Midbrain (tissue), 1 donor: ENCODE data around the gene USP36.

Experiments used
- DNase-seq: peaks from one replicate; lab custom pipeline; 2025; lab: John Stamatoyannopoulos, UW

The USP36 gene

GRCh38 chr17:78812855-78813254 is 27.8 kb downstream of the USP36 start:
- no peak for DNase-seq

- no peak for DNase-seq
Observed at GRCh38 chr17:78808163-78808562, 32.5 kb downstream of the USP36 start.

GRCh38 chr17:78806451-78806850 is 34.2 kb downstream of the USP36 start:
- no peak for DNase-seq

- DNase-seq, result no peak
Observed at GRCh38 chr17:78805301-78805700, 35.3 kb downstream of the USP36 start.

- DNase-seq, result no peak
Observed at GRCh38 chr17:78804777-78805176, 35.8 kb downstream of the USP36 start.

GRCh38 chr17:78803186-78803845 is 37.3 kb downstream of the USP36 start:
- no peak for DNase-seq

- no peak for DNase-seq
Observed at GRCh38 chr17:78802459-78802858, 38.2 kb downstream of the USP36 start.

- DNase-seq, result no peak
Observed at GRCh38 chr17:78802008-78802407, 38.6 kb downstream of the USP36 start.

- DNase-seq, result no peak
Observed at GRCh38 chr17:78800132-78800931, 40.3 kb downstream of the USP36 start.

- DNase-seq, result peak; percentile 66
Observed at GRCh38 chr17:78798695-78799559, 41.7 kb downstream of the USP36 start.

GRCh38 chr17:78797691-78798585 is 42.7 kb downstream of the USP36 start:
- no peak for DNase-seq

GRCh38 chr17:78797213-78797612 is 43.4 kb downstream of the USP36 start:
- no peak for DNase-seq

- no peak for DNase-seq
Observed at GRCh38 chr17:78796517-78796900, 44.1 kb downstream of the USP36 start.

GRCh38 chr17:78795861-78796516 is 44.6 kb downstream of the USP36 start:
- no peak for DNase-seq

- no peak for DNase-seq
Observed at GRCh38 chr17:78794864-78795640, 45.6 kb downstream of the USP36 start.

GRCh38 chr17:78794399-78794798 is 46.2 kb downstream of the USP36 start:
- no peak for DNase-seq

GRCh38 chr17:78793968-78794367 is 46.6 kb downstream of the USP36 start:
- no peak for DNase-seq

- DNase-seq, result no peak
Observed at GRCh38 chr17:78793415-78793814, 47.2 kb downstream of the USP36 start.

- no peak for DNase-seq
Observed at GRCh38 chr17:78791840-78792709, 48.5 kb downstream of the USP36 start.
